Stimulated activated naive B cell treated with anti-CD40 and anti-IgM and Interleukin-4, amounts not matched to agents 10 μg/mL and 1 μg/mL and 100 μg/mL, for 72 hours (primary cell): ENCODE measurements around the gene TPPP3.

Experiments used
- ATAC-seq, 2 donors: fragments of 150-1000 bp; cut with Tn5 transposase; replicated peaks; 2 replicates each; pipeline ENCODE4 v1.10.0; 2021; ENCODE audit warnings: moderate library complexity in 1 of 2
- DNase-seq: peaks from one replicate; pipeline ENCODE4 v3.0.0; 2021
- H3K27ac Mint-ChIP-seq: one replicate; pipeline ENCODE4 v1.8.0; 2022; ENCODE audit warnings: mild to moderate bottlenecking, mixed read lengths
- H3K27me3 Mint-ChIP-seq, 2 donors: one replicate each; pipeline ENCODE4 v1.8.0; 2022; ENCODE audit warnings: mixed read lengths in 2 of 2
- H3K36me3 Mint-ChIP-seq, 2 donors: one replicate each; pipeline ENCODE4 v1.8.0; 2022; ENCODE audit warnings: mixed read lengths in 2 of 2, mild to moderate bottlenecking in 1 of 2
- H3K4me1 Mint-ChIP-seq, 2 donors: one replicate each; pipeline ENCODE4 v1.8.0; 2022; ENCODE audit warnings: mixed read lengths in 2 of 2, mild to moderate bottlenecking in 1 of 2
- H3K4me3 Mint-ChIP-seq, 2 donors: one replicate each; pipeline ENCODE4 v1.8.0; 2022; ENCODE audit warnings: mild to moderate bottlenecking in 2 of 2, mixed read lengths in 2 of 2, moderate library complexity in 1 of 2
- H3K9me3 Mint-ChIP-seq, 2 donors: one replicate each; pipeline ENCODE4 v1.8.0; 2022; ENCODE audit warnings: mixed read lengths in 2 of 2, mild to moderate bottlenecking in 1 of 2

TPPP3 gene

DNA sequence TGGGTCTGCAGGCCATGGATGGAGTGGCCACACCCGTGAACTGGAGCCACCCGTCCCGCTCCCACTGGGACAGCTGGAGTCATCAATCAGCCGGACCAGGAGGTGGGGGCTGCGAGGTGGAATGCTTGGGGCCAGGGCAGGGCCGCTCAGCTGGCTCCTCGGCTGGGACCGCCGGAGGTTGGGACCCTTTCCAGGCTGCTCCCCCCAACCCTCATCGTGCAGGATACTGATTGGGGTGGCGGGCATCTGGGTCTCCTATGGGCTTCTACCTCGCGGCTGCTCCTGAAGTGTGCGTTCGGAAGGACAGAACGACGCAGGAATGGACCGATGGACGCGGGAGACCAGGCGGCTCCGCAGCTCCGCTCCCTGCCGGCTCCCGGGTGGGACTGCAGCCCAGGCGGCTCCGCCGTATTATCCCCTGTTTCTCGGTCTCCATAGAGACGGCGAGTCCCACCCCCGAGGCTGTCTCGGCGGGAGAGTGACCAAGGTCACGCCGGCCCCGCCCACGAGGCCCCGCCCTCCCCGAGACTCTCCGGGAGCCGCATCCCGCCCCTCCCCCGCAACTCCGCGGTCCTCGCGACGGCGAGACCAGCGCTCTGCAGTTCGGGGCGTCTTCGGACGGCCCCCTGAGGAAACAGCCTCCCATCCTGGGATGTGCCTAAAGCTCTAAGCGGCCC lies at the start of gene TPPP3:
Gene TPPP3, minus strand, starts transcription at position 388 of the 677 bp plus-strand sequence. CDS start 2,387 bp downstream, outside the sequence.
- peak; percentile 36 to 37 for ATAC-seq
- peak within 1 kb of the TSS; percentile 37 for H3K27ac Mint-ChIP-seq
- peaks cover 45 to 63% of the 10 kb centered on the region in 2 donors for H3K27me3 Mint-ChIP-seq
- no peaks in the 10 kb centered on the region for H3K36me3 Mint-ChIP-seq
- DNase-seq = no peak
- no peaks in the 10 kb centered on the region for H3K9me3 Mint-ChIP-seq
- peaks cover 19 to 52% of the 10 kb centered on the region in 2 donors for H3K4me1 Mint-ChIP-seq
- H3K4me3 Mint-ChIP-seq = peak within 1 kb of the TSS; percentile 57 to 80

- Mint-ChIP-seq H3K27ac (peak overlapping the region; percentile 20), H3K4me1 (peaks cover 23 to 35% of the 10 kb centered on the region in 2 donors), H3K4me3 (no peak overlapping the region), H3K36me3 (peaks cover 54 to 66% of the 10 kb centered on the region in 2 donors), H3K27me3 (no peaks in the 10 kb centered on the region), H3K9me3 (no peaks in the 10 kb centered on the region)
- ATAC-seq (no peak), DNase-seq (no peak)
Measured at GRCh38 chr16:67442581-67443255, 49.4 kb upstream of the TPPP3 start.

DNA sequence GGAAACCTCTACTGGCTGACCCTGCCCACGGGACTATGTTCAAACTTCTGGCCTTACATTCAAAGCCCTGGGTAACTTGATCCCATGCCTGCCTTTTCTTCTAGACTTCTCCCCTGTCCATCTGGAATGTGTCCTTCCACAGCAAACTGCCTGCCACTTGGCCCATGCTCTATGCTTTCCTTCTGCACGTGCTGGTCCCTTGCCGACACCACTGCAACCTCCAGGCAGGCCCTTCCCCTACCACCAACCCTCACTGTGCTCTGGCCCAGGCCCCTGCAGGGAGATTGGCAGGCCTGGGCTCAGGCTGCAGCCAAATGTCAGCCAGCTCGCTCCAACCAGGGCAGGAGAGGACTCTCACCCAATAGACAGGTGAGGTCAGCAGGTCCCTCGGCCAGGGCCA lies 48.6 kb upstream of the TPPP3 start:
- Mint-ChIP-seq H3K27ac (peak overlapping the region; percentile 71), H3K4me3 (peak overlapping the region in 1 of 2 donors; percentile 3), H3K9me3 (no peaks in the 10 kb centered on the region), H3K36me3 (peaks cover 54 to 66% of the 10 kb centered on the region in 2 donors), H3K4me1 (peaks cover 29 to 35% of the 10 kb centered on the region in 2 donors), H3K27me3 (no peaks in the 10 kb centered on the region)
- ATAC-seq = no peak
- no peak for DNase-seq

DNA sequence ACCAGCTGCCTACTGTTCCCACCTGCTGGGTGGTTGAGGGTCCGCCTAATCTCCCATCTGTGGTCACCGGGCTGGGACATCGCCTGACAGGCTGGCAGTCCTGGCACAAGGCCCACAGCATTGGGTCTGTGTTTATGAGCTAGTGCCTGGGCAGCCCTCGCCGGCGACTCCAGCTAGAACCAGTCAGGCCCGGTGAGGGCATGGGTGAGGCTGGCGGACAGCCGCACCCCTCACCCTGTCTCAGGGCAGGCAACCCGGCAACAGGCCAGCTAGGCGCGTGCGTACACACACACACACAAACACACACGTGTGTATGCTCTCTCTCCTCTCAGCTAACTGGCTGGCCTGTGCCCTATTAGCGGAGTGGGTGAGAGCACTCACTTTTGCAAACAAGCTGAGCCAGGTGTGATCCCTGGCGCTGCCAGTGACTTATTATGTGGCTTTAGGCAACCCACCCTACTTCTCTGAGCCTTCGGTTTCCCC lies 48.0 kb upstream of the TPPP3 start:
- Mint-ChIP-seq H3K9me3 (no peaks in the 10 kb centered on the region), H3K36me3 (peaks cover 55 to 66% of the 10 kb centered on the region in 2 donors), H3K27ac (no peak overlapping the region), H3K4me1 (peaks cover 33 to 35% of the 10 kb centered on the region in 2 donors), H3K27me3 (no peaks in the 10 kb centered on the region), H3K4me3 (no peak overlapping the region)
- DNase-seq (no peak), ATAC-seq (no peak)

GRCh38 chr16:67438824-67439393 lies 45.6 kb upstream of the TPPP3 start:
- Mint-ChIP-seq H3K9me3 (no peaks in the 10 kb centered on the region), H3K27me3 (no peaks in the 10 kb centered on the region), H3K27ac (no peak overlapping the region), H3K4me1 (peaks cover 45 to 48% of the 10 kb centered on the region in 2 donors), H3K4me3 (no peak overlapping the region), H3K36me3 (peaks cover 46 to 61% of the 10 kb centered on the region in 2 donors)
- ATAC-seq = no peak
- DNase-seq = no peak

DNA sequence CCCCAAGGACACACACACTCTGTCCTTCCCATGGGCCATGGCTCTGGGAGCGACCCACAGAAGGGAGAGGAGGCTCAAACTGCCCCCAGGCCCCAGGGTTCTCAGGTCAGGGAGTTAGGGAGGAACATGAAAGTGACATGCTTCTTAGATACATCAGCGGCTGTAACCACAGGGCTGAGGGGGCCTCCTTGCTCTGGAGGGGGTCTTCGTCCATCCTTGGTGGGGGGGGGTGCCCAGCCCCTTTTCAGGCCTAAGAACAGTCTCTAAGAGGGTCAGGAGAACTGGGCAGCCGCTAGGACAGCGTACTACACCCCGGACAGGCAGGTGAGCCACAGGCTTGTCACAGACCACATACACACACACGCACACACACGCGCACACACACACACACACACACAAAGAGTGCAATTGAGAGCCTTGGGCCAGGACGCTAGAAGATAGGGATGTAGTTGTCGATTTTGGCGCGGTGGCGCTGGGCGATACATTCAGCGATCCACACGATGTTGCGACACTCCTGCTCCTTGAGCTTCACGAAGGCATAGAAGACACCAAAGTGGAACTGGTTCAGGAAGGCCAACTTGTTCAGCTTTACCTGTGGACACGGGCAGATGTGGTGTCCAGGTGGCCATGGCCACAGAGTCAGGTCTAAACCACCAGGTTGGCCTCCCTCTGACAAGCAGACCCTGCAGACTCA lies 44.9 kb upstream of the TPPP3 start:
- H3K4me3 Mint-ChIP-seq = no peak overlapping the region
- peaks cover 46 to 52% of the 10 kb centered on the region in 2 donors for H3K4me1 Mint-ChIP-seq
- peaks cover 46 to 63% of the 10 kb centered on the region in 2 donors for H3K36me3 Mint-ChIP-seq
- no peaks in the 10 kb centered on the region for H3K9me3 Mint-ChIP-seq
- DNase-seq (no peak), ATAC-seq (no peak)
- H3K27me3 Mint-ChIP-seq = peaks cover 0 to 1% of the 10 kb centered on the region in 2 donors
- peak overlapping the region; percentile 89 for H3K27ac Mint-ChIP-seq

DNA sequence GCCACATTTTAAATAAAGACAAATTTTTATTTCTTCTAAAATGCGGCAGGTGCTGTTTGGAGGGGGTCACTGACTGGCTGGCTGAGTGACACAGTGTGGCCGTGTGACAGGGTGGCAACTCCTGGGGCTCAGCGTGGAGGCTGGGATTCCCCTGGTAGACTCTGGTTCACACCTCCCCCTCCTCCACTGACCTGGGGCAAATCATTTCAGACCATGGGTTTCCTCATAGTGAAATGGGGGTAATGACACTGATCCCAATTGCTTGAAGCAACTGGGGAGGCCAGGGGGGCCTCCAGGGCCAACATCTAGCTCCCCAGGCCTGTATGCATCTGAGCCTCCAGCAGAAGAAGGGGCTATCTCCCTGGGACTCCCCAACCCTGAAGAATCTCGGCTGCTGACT lies 44.2 kb upstream of the TPPP3 start:
- Mint-ChIP-seq H3K27ac (peak overlapping the region; percentile 68), H3K4me1 (peaks cover 52 to 59% of the 10 kb centered on the region in 2 donors), H3K4me3 (peak overlapping the region in 1 of 2 donors; percentile 3), H3K9me3 (no peaks in the 10 kb centered on the region), H3K36me3 (peaks cover 47 to 67% of the 10 kb centered on the region in 2 donors), H3K27me3 (peaks cover 1 to 5% of the 10 kb centered on the region in 2 donors)
- peak in 1 of 2 donors; percentile 21 for ATAC-seq
- no peak for DNase-seq

DNA sequence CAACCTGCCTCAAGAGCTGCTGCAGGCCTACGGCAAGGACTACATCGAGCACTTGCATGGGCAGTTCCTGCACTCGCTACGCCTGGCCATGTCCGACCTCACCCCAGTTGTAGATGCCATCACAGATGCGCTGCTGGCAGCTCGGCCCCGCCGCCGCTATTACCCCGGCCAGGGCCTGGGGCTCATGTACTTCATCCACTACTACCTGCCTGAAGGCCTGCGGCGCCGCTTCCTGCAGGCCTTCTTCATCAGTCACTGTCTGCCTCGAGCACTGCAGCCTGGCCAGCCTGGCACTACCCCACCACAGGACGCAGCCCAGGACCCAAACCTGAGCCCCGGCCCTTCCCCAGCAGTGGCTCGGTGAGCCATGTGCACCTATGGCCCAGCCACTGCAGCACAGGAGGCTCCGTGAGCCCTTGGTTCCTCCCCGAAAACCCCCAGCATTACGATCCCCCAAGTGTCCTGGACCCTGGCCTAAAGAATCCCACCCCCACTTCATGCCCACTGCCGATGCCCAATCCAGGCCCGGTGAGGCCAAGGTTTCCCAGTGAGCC lies 43.4 kb upstream of the TPPP3 start:
- Mint-ChIP-seq H3K4me1 (peaks cover 52 to 67% of the 10 kb centered on the region in 2 donors), H3K4me3 (no peak overlapping the region), H3K27me3 (peaks cover 6 to 10% of the 10 kb centered on the region in 2 donors), H3K27ac (peak overlapping the region; percentile 76), H3K36me3 (peaks cover 43 to 65% of the 10 kb centered on the region in 2 donors), H3K9me3 (no peaks in the 10 kb centered on the region)
- DNase-seq = no peak
- no peak for ATAC-seq

DNA sequence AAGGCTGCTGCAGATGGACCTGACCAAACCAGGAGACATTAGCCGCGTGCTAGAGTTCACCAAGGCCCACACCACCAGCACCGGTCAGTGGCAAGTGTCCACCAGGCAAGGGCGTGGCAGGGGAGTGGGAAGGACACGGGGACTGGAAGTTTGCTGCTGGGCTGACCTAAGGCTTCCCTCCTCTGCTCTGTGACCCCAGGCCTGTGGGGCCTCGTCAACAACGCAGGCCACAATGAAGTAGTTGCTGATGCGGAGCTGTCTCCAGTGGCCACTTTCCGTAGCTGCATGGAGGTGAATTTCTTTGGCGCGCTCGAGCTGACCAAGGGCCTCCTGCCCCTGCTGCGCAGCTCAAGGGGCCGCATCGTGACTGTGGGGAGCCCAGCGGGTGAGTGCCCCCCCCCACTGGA lies 42.5 kb upstream of the TPPP3 start:
- ATAC-seq (no peak), DNase-seq (no peak)
- Mint-ChIP-seq H3K27me3 (peaks cover 6 to 10% of the 10 kb centered on the region in 2 donors), H3K4me3 (no peak overlapping the region), H3K27ac (peak overlapping the region; percentile 25), H3K9me3 (no peaks in the 10 kb centered on the region), H3K4me1 (peaks cover 53 to 72% of the 10 kb centered on the region in 2 donors), H3K36me3 (peaks cover 41 to 62% of the 10 kb centered on the region in 2 donors)

- H3K27me3 Mint-ChIP-seq = peaks cover 25% of the 10 kb centered on the region in 2 donors
- H3K9me3 Mint-ChIP-seq = no peaks in the 10 kb centered on the region
- no peak overlapping the region for H3K4me3 Mint-ChIP-seq
- peaks cover 52 to 71% of the 10 kb centered on the region in 2 donors for H3K4me1 Mint-ChIP-seq
- no peak for DNase-seq
- no peak for ATAC-seq
- H3K27ac Mint-ChIP-seq = peak overlapping the region; percentile 1
- peaks cover 27 to 41% of the 10 kb centered on the region in 2 donors for H3K36me3 Mint-ChIP-seq
Measured at GRCh38 chr16:67433131-67433719, 39.9 kb upstream of the TPPP3 start.

DNA sequence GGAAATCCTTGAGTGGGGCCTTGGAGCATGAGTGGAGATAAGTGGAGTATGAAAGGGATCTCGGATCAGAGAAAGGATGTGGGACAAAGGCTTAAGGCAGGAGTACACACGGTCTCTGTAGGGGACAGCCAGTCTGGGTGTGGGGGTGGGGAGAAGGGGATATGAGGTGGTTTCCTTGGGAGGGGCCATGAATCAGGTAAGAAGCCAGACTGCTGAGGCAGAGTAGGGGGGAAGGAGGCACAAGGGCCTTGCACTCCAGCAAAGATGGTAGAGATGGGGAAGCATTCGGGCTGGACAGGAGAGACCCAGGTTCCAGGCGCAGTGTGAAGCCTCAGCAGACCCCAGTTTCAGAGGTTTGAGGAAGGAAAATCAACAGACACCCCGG lies 39.2 kb upstream of the TPPP3 start:
- Mint-ChIP-seq H3K27ac (no peak overlapping the region), H3K27me3 (peaks cover 25% of the 10 kb centered on the region in 2 donors), H3K4me1 (peaks cover 47 to 64% of the 10 kb centered on the region in 2 donors), H3K4me3 (no peak overlapping the region), H3K9me3 (no peaks in the 10 kb centered on the region), H3K36me3 (peaks cover 20 to 34% of the 10 kb centered on the region in 2 donors)
- ATAC-seq (no peak), DNase-seq (no peak)

GRCh38 chr16:67431775-67432505 lies 38.6 kb upstream of the TPPP3 start:
- ATAC-seq (no peak), DNase-seq (no peak)
- H3K4me3 Mint-ChIP-seq = peak overlapping the region in 1 of 2 donors; percentile 26
- peaks cover 30 to 31% of the 10 kb centered on the region in 2 donors for H3K27me3 Mint-ChIP-seq
- H3K9me3 Mint-ChIP-seq = no peaks in the 10 kb centered on the region
- peaks cover 42 to 59% of the 10 kb centered on the region in 2 donors for H3K4me1 Mint-ChIP-seq
- H3K27ac Mint-ChIP-seq = no peak overlapping the region
- peaks cover 15 to 28% of the 10 kb centered on the region in 2 donors for H3K36me3 Mint-ChIP-seq
